ENCODE measurements around the gene UST.

GRCh38 chr6:149080511-149080910 lies 333.7 kb downstream of the UST start:
- TF ChIP-seq PAX5 (IDR thresholded peaks at IDR 0.05; ENCODE audit: insufficient read depth, low read length, severe bottlenecking) (no peak), POLR2A (IDR thresholded peaks at IDR 0.05; ENCODE audit: low read depth, low read length) (no peak), POLR2AphosphoS5 (IDR thresholded peaks at IDR 0.05; ENCODE audit: low read depth, low read length) (no peak), TAF1 (IDR thresholded peaks at IDR 0.05; ENCODE audit: low read depth, low read length) (no peak)

All from GM12891 (cell line).